Liver (tissue), 9 donors: ENCODE measurements around the gene HSPB3. TPM values are rescaled to one million over a fixed set of nuclear protein-coding genes. Genes with fewer than 3 reads are reported as not detected.

ENCODE experiments used
- DNase-seq: peaks from one replicate; pipeline ENCODE4 v3.0.0-alpha.2; 2017; ENCODE audit warnings: low spot score
- H3K27ac ChIP-seq, 2 donors: one replicate each; pipeline ENCODE4 v1.7.0; 2013; ENCODE audit warnings: inconsistent platforms in 2 of 2, low read length in 2 of 2, control low read depth in 1 of 2, low read depth in 1 of 2, mild to moderate bottlenecking in 1 of 2
- H3K27me3 ChIP-seq, 4 donors: one replicate each; pipeline versions ENCODE4 v1.6.1 to v1.7.0; 2013; ENCODE audit warnings: low read length in 3 of 4, inconsistent platforms in 1 of 4, mild to moderate bottlenecking in 1 of 4, moderate library complexity in 1 of 4; ENCODE audit not compliant: control insufficient read depth in 4 of 4, insufficient read depth in 4 of 4
- H3K36me3 ChIP-seq, 4 donors: one replicate each; pipeline versions ENCODE4 v1.6.1 to v1.7.0; 2013; ENCODE audit warnings: low read length in 3 of 4, mild to moderate bottlenecking in 3 of 4, low read depth in 1 of 4, moderate library complexity in 1 of 4; ENCODE audit not compliant: control insufficient read depth in 4 of 4, insufficient read depth in 3 of 4
- H3K4me1 ChIP-seq, 4 donors: one replicate each; pipeline versions ENCODE4 v1.6.1 to v1.7.0; 2013; ENCODE audit warnings: low read length in 3 of 4, mild to moderate bottlenecking in 3 of 4, moderate library complexity in 1 of 4; ENCODE audit not compliant: control insufficient read depth in 4 of 4, insufficient read depth in 4 of 4
- H3K4me3 ChIP-seq, 3 donors: one replicate each; pipeline versions ENCODE4 v1.6.1 to v1.7.0; 2013; ENCODE audit warnings: low read length in 3 of 3, control low read depth in 1 of 3, low read depth in 1 of 3, mild to moderate bottlenecking in 1 of 3
- H3K9ac ChIP-seq, 2 donors: one replicate each; pipeline ENCODE4 v1.7.0; 2013; ENCODE audit warnings: low read length in 2 of 2, mild to moderate bottlenecking in 2 of 2, moderate library complexity in 2 of 2, control low read depth in 1 of 2, low read depth in 1 of 2
- H3K9me3 ChIP-seq, 4 donors: one replicate each; pipeline versions ENCODE4 v1.6.1 to v1.7.0; 2013; ENCODE audit warnings: low read length in 3 of 4; ENCODE audit not compliant: control insufficient read depth in 4 of 4
- FOXA1 ChIP-seq: IDR thresholded peaks from 2 replicates; pipeline ENCODE4 v1.6.1; 2016; ENCODE audit warnings: antibody characterized with exemption
- FOXA2 ChIP-seq: IDR thresholded peaks from 2 replicates; pipeline ENCODE4 v1.6.1; 2016; ENCODE audit warnings: antibody characterized with exemption
- HNF4A ChIP-seq, 2 donors: conservative IDR thresholded peaks; 2 replicates each; pipeline ENCODE4 v1.6.1; 2016; ENCODE audit warnings: antibody characterized with exemption in 2 of 2, mild to moderate bottlenecking in 2 of 2
- HNF4G ChIP-seq: IDR thresholded peaks from 2 replicates; pipeline ENCODE4 v1.6.1; 2016; ENCODE audit warnings: antibody characterized with exemption
- JUND ChIP-seq, 2 donors: IDR thresholded peaks; 2 replicates each; pipeline ENCODE4 v1.6.1; 2016; ENCODE audit warnings: antibody characterized with exemption in 2 of 2
- NR2F2 ChIP-seq: IDR thresholded peaks from 2 replicates; pipeline ENCODE4 v1.6.1; 2016; ENCODE audit warnings: antibody characterized with exemption
- RAD21 ChIP-seq, 2 donors: IDR thresholded peaks; 2 replicates each; pipeline ENCODE4 v1.6.1; 2016; ENCODE audit warnings: antibody characterized with exemption in 2 of 2, mild to moderate bottlenecking in 2 of 2
- RXRA ChIP-seq, 2 donors: IDR thresholded peaks; 2 replicates each; pipeline ENCODE4 v1.6.1; 2017 to 2018; ENCODE audit warnings: antibody characterized with exemption in 2 of 2, mild to moderate bottlenecking in 1 of 2
- SP1 ChIP-seq: IDR thresholded peaks from 2 replicates; pipeline ENCODE4 v1.6.1; 2018; ENCODE audit warnings: antibody characterized with exemption, mild to moderate bottlenecking
- TAF1 ChIP-seq: conservative IDR thresholded peaks from 2 replicates; pipeline ENCODE4 v1.6.1; 2016; ENCODE audit warnings: antibody characterized with exemption, mild to moderate bottlenecking
- YY1 ChIP-seq: IDR thresholded peaks from 2 replicates; pipeline ENCODE4 v1.6.1; 2016; ENCODE audit warnings: antibody characterized with exemption, mild to moderate bottlenecking
- WGBS: extraction: QIAGEN DNeasy Blood & Tissue Kit; methylation state at CpG from one replicate; pipeline ENCODE4 v1.1.7; 2013; 5-methylcytosine and 5-hydroxymethylcytosine counted together
- polyA plus RNA-seq, 2 donors: library from polyadenylated mRNA; stranded (reverse) in 1 of 2; unstranded in 1 of 2; fragments of 200-250 nt in 1 of 2; fragments of >200 nt in 1 of 2; fragmentation: Nextera tagmentation in 1 of 2; extraction: Ambion mirVana in 1 of 2; gene quantifications; one replicate each; pipeline versions ENCODE4 v1.2.1 to v1.2.3, GENCODE V29; 2013 to 2015
- total RNA-seq, 2 donors: library from RNA; depleted of rRNA; stranded (reverse); fragments of >200 nt; gene quantifications; one replicate each; pipeline ENCODE4 v1.2.3, GENCODE V29; 2014
- TF ChIP-seq, protein P1 (sequence below): IDR thresholded peaks from 2 replicates; pipeline ENCODE4 v1.6.1; 2016; ENCODE audit warnings: antibody characterized with exemption
- TF ChIP-seq, protein P2 (sequence below): fragments of 150-350 bp; IDR thresholded peaks from 2 replicates; pipeline ENCODE4 v1.5.1; 2017; ENCODE audit warnings: improper control_type of control experiment, low read depth, low read length; ENCODE audit not compliant: missing input control
- TF ChIP-seq, protein P3 (sequence below): IDR thresholded peaks from 2 replicates; pipeline ENCODE4 v1.6.1; 2016; ENCODE audit warnings: antibody characterized with exemption
- TF ChIP-seq, protein P4 (sequence below): IDR thresholded peaks from 2 replicates; pipeline ENCODE4 v1.6.1; 2016; ENCODE audit warnings: antibody characterized with exemption
- TF ChIP-seq, protein P5 (sequence below): IDR thresholded peaks from 2 replicates; pipeline ENCODE4 v1.6.1; 2016; ENCODE audit warnings: antibody characterized with exemption, mild to moderate bottlenecking
- donor health status: healthy.
- donor health status: healthy.
- donor health status: healthy.
- donor health status: healthy.
- donor health status: healthy.

The HSPB3 gene
- total and polyA plus RNA-seq, 4 donors, result 0.17 TPM; not detected in 3

DNA sequence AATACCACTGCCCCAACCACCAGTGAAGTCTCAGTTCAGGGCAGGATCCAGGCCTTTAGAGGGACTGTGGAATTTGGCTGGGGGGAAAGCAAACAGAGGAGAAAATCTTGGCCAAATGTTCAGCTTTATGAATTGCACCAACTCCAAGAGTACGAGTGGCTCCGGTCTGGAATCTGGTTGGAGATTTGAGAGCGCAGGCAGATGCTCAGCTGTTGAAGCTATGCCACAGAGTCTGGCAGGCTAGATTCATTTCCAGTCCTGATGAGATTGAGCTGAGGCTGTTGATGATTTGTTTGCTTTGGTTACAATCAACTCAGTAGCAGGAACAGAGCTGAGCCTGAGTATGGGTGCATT lies 9.1 kb upstream of the HSPB3 start:
- H3K4me1 ChIP-seq, result no peaks in the 10 kb centered on the region
- H3K27me3 ChIP-seq, result no peaks in the 10 kb centered on the region
- H3K9ac ChIP-seq, result no peak overlapping the region
- H3K4me3 ChIP-seq, result no peak overlapping the region
- no peaks in the 10 kb centered on the region for H3K36me3 ChIP-seq
- DNase-seq, result no peak
- no peak for TF ChIP-seq RAD21 (IDR thresholded peaks at IDR 0.05)
- TF ChIP-seq, protein P1, sequence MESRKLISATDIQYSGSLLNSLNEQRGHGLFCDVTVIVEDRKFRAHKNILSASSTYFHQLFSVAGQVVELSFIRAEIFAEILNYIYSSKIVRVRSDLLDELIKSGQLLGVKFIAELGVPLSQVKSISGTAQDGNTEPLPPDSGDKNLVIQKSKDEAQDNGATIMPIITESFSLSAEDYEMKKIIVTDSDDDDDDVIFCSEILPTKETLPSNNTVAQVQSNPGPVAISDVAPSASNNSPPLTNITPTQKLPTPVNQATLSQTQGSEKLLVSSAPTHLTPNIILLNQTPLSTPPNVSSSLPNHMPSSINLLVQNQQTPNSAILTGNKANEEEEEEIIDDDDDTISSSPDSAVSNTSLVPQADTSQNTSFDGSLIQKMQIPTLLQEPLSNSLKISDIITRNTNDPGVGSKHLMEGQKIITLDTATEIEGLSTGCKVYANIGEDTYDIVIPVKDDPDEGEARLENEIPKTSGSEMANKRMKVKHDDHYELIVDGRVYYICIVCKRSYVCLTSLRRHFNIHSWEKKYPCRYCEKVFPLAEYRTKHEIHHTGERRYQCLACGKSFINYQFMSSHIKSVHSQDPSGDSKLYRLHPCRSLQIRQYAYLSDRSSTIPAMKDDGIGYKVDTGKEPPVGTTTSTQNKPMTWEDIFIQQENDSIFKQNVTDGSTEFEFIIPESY, result no peak
- TF ChIP-seq, protein P2, sequence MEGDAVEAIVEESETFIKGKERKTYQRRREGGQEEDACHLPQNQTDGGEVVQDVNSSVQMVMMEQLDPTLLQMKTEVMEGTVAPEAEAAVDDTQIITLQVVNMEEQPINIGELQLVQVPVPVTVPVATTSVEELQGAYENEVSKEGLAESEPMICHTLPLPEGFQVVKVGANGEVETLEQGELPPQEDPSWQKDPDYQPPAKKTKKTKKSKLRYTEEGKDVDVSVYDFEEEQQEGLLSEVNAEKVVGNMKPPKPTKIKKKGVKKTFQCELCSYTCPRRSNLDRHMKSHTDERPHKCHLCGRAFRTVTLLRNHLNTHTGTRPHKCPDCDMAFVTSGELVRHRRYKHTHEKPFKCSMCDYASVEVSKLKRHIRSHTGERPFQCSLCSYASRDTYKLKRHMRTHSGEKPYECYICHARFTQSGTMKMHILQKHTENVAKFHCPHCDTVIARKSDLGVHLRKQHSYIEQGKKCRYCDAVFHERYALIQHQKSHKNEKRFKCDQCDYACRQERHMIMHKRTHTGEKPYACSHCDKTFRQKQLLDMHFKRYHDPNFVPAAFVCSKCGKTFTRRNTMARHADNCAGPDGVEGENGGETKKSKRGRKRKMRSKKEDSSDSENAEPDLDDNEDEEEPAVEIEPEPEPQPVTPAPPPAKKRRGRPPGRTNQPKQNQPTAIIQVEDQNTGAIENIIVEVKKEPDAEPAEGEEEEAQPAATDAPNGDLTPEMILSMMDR, result no peak
- no peak for TF ChIP-seq HNF4G
- no peak for TF ChIP-seq FOXA1
- TF ChIP-seq, protein P3, sequence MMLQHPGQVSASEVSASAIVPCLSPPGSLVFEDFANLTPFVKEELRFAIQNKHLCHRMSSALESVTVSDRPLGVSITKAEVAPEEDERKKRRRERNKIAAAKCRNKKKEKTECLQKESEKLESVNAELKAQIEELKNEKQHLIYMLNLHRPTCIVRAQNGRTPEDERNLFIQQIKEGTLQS, result no peak
- TF ChIP-seq YY1, result no peak
- no peak for TF ChIP-seq FOXA2
- no peak for TF ChIP-seq RXRA (IDR thresholded peaks at IDR 0.05)
- no peaks in the 10 kb centered on the region for H3K9me3 ChIP-seq
- no peak overlapping the region for H3K27ac ChIP-seq
- 90% methylated on average over 3 of the region's 3 CpGs for WGBS

DNA sequence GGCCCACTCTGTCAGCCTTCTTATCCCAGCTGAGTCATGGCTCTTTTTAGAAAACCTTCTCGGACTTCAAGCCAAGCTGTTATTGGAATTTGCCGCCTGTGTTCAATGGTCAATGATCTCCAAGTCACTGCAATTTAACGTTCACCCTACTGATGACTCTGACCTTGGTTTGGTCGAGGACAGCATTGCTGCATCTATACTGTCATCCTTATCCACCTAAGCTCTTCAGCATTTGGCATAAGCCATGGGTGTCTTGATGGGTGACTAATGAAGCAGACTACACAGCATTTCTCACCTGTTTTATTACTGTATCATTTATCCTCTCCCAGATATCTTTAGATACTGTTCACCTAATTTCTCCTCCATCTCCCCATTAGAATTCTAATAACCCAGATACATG lies 5.6 kb upstream of the HSPB3 start:
- no peaks in the 10 kb centered on the region for H3K36me3 ChIP-seq
- no peaks in the 10 kb centered on the region for H3K9me3 ChIP-seq
- no peak overlapping the region for H3K27ac ChIP-seq
- WGBS, result 82% methylated on average over 4 of the region's 4 CpGs
- no peak for DNase-seq
- H3K27me3 ChIP-seq, result no peaks in the 10 kb centered on the region
- TF ChIP-seq YY1 (no peak), SP1 (no peak), NR2F2 (no peak), JUND (IDR thresholded peaks at IDR 0.05) (no peak), RXRA (IDR thresholded peaks at IDR 0.05) (no peak), HNF4A (conservative IDR thresholded peaks at IDR 0.05) (no peak), FOXA2 (no peak), TAF1 (no peak)
- TF ChIP-seq, protein P4, sequence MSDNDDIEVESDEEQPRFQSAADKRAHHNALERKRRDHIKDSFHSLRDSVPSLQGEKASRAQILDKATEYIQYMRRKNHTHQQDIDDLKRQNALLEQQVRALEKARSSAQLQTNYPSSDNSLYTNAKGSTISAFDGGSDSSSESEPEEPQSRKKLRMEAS, result no peak
- TF ChIP-seq, protein P5, sequence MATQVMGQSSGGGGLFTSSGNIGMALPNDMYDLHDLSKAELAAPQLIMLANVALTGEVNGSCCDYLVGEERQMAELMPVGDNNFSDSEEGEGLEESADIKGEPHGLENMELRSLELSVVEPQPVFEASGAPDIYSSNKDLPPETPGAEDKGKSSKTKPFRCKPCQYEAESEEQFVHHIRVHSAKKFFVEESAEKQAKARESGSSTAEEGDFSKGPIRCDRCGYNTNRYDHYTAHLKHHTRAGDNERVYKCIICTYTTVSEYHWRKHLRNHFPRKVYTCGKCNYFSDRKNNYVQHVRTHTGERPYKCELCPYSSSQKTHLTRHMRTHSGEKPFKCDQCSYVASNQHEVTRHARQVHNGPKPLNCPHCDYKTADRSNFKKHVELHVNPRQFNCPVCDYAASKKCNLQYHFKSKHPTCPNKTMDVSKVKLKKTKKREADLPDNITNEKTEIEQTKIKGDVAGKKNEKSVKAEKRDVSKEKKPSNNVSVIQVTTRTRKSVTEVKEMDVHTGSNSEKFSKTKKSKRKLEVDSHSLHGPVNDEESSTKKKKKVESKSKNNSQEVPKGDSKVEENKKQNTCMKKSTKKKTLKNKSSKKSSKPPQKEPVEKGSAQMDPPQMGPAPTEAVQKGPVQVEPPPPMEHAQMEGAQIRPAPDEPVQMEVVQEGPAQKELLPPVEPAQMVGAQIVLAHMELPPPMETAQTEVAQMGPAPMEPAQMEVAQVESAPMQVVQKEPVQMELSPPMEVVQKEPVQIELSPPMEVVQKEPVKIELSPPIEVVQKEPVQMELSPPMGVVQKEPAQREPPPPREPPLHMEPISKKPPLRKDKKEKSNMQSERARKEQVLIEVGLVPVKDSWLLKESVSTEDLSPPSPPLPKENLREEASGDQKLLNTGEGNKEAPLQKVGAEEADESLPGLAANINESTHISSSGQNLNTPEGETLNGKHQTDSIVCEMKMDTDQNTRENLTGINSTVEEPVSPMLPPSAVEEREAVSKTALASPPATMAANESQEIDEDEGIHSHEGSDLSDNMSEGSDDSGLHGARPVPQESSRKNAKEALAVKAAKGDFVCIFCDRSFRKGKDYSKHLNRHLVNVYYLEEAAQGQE, result no peak
- TF ChIP-seq, protein P2, result no peak
- no peaks in the 10 kb centered on the region for H3K4me1 ChIP-seq
- no peak overlapping the region for H3K4me3 ChIP-seq
- no peak overlapping the region for H3K9ac ChIP-seq
